Measurements from ENCODE around the gene ENTHD1. TPM values are rescaled to one million over a fixed set of nuclear protein-coding genes. Genes with fewer than 3 reads are reported as not detected.

ENTHD1 gene
- total RNA-seq, 2 experiments from 2014 or later, result 0.47 TPM; not detected in 1

- CTCF ChIA-PET, result no interaction called here
- POLR2A ChIA-PET, result no interaction called here
Measured at GRCh38 chr22:39710380-39711150, 183.0 kb downstream of the ENTHD1 start.

GRCh38 chr22:39707816-39708215, 185.7 kb downstream of the ENTHD1 start:
- H3K36me3 Mint-ChIP-seq (ENCODE audit: low read depth), result no peaks in the 10 kb centered on the region
- Histone ChIP-seq H3K27ac (ENCODE audit: low read depth in 1 of 2, low read length in 2 of 2) (no peak overlapping the region), H3K4me1 (ENCODE audit: insufficient read depth, low read length) (no peaks in the 10 kb centered on the region), H3K36me3 (ENCODE audit: insufficient read depth, low read length) (no peaks in the 10 kb centered on the region), H3K27me3 (ENCODE audit: control insufficient read depth in 1 of 2, insufficient read depth in 2 of 2, low read length in 2 of 2) (no peaks in the 10 kb centered on the region), H3K9me3 (ENCODE audit: control insufficient read depth in 1 of 2, insufficient read depth in 1 of 2, low read length in 2 of 2) (no peaks in the 10 kb centered on the region), H3K4me3 (ENCODE audit: low read length) (no peak overlapping the region)
- no peaks in the 10 kb centered on the region for H3K27me3 Mint-ChIP-seq
- H3K27ac Mint-ChIP-seq, result no peak overlapping the region
- intact Hi-C loops (cut with DNase I, micrococcal nuclease), result loop anchor here in 1 of 2 experiments (10.0 kb wide), 1 partner anchor 317 kb away; no protein-coding TSS in a partner anchor
- no peak overlapping the region for H3K4me3 Mint-ChIP-seq
- CTCF ChIA-PET, result interaction anchor here (0.7 kb wide), 1 partner anchor 380 kb away, joined by 4 read pairs; no protein-coding TSS in a partner anchor
- no peaks in the 10 kb centered on the region for H3K9me3 Mint-ChIP-seq
- POLR2A ChIA-PET, result no interaction called here
- no peak for ATAC-seq (ENCODE audit: poor library complexity)
- no peaks in the 10 kb centered on the region for H3K4me1 Mint-ChIP-seq (ENCODE audit: low read depth)
- no peak for DNase-seq
- TF ChIP-seq CTCF (IDR thresholded peaks at IDR 0.05), result no peak

More at GRCh38 chr22:39710380-39711150, 183.0 kb downstream of the ENTHD1 start:
- TF ChIP-seq CTCF (IDR thresholded peaks at IDR 0.05), result no peak
- Mint-ChIP-seq H3K9me3 (no peaks in the 10 kb centered on the region), H3K4me3 (no peak overlapping the region), H3K27ac (no peak overlapping the region), H3K36me3 (ENCODE audit: low read depth) (no peaks in the 10 kb centered on the region), H3K4me1 (ENCODE audit: low read depth) (no peaks in the 10 kb centered on the region), H3K27me3 (no peaks in the 10 kb centered on the region)
- H3K27ac ChIP-seq (ENCODE audit: low read depth in 1 of 2, low read length in 2 of 2), result no peak overlapping the region
- H3K4me1 ChIP-seq (ENCODE audit: insufficient read depth, low read length), result no peaks in the 10 kb centered on the region
- H3K9me3 ChIP-seq (ENCODE audit: control insufficient read depth in 1 of 2, insufficient read depth in 1 of 2, low read length in 2 of 2), result no peaks in the 10 kb centered on the region
- DNase-seq (no peak), ATAC-seq (ENCODE audit: poor library complexity) (no peak)
- no peaks in the 10 kb centered on the region for H3K36me3 ChIP-seq (ENCODE audit: insufficient read depth, low read length)
- intact Hi-C loops (cut with DNase I, micrococcal nuclease), result no loop called here
- H3K27me3 ChIP-seq (ENCODE audit: control insufficient read depth in 1 of 2, insufficient read depth in 2 of 2, low read length in 2 of 2), result no peaks in the 10 kb centered on the region
- no peak overlapping the region for H3K4me3 ChIP-seq (ENCODE audit: low read length)

GRCh38 chr22:39707351-39707750, 186.2 kb downstream of the ENTHD1 start:
- CTCF ChIA-PET, result no interaction called here
- H3K27me3 ChIP-seq (ENCODE audit: control insufficient read depth in 1 of 2, insufficient read depth in 2 of 2, low read length in 2 of 2), result no peaks in the 10 kb centered on the region
- Mint-ChIP-seq H3K27me3 (no peaks in the 10 kb centered on the region), H3K4me1 (ENCODE audit: low read depth) (no peaks in the 10 kb centered on the region), H3K27ac (no peak overlapping the region), H3K9me3 (no peaks in the 10 kb centered on the region), H3K36me3 (ENCODE audit: low read depth) (no peaks in the 10 kb centered on the region), H3K4me3 (no peak overlapping the region)
- H3K9me3 ChIP-seq (ENCODE audit: control insufficient read depth in 1 of 2, insufficient read depth in 1 of 2, low read length in 2 of 2), result no peaks in the 10 kb centered on the region
- no peak overlapping the region for H3K4me3 ChIP-seq (ENCODE audit: low read length)
- no peak for TF ChIP-seq CTCF (IDR thresholded peaks at IDR 0.05)
- POLR2A ChIA-PET, result no interaction called here
- intact Hi-C loops (cut with DNase I, micrococcal nuclease), result loop anchor here in 1 of 2 experiments (10.0 kb wide), 1 partner anchor 317 kb away; no protein-coding TSS in a partner anchor
- H3K27ac ChIP-seq (ENCODE audit: low read depth in 1 of 2, low read length in 2 of 2), result no peak overlapping the region
- H3K36me3 ChIP-seq (ENCODE audit: insufficient read depth, low read length), result no peaks in the 10 kb centered on the region
- DNase-seq (no peak), ATAC-seq (ENCODE audit: poor library complexity) (no peak)
- no peaks in the 10 kb centered on the region for H3K4me1 ChIP-seq (ENCODE audit: insufficient read depth, low read length)

Data from CD4-positive, alpha-beta T cell (primary cell).